Mesothelial cell of epicardium (in vitro differentiated cells): ENCODE measurements around the gene RASSF3. TPM values are rescaled to one million over a fixed set of nuclear protein-coding genes. Genes with fewer than 3 reads are reported as not detected.

ENCODE experiments used
- DNase-seq, 2 experiments: peaks; one replicate each; pipeline ENCODE4 v3.0.0; 2021; ENCODE audit warnings: low spot score in 2 of 2; ENCODE audit not compliant: unreplicated experiment in 2 of 2
- H3K27ac Mint-ChIP-seq: 2 replicates; pipeline ENCODE4 v1.8.0; 2021; ENCODE audit warnings: mixed read lengths
- H3K27me3 Mint-ChIP-seq: 2 replicates; pipeline ENCODE4 v1.8.0; 2021; ENCODE audit warnings: low read depth, mixed read lengths
- H3K36me3 Mint-ChIP-seq: 2 replicates; pipeline ENCODE4 v1.8.0; 2021; ENCODE audit warnings: mixed read lengths
- H3K4me1 Mint-ChIP-seq: 2 replicates; pipeline ENCODE4 v1.8.0; 2021; ENCODE audit warnings: mixed read lengths
- H3K4me3 Mint-ChIP-seq: 2 replicates; pipeline ENCODE4 v1.8.0; 2021; ENCODE audit warnings: mild to moderate bottlenecking, moderate library complexity, mixed read lengths
- H3K9me3 Mint-ChIP-seq: 2 replicates; pipeline ENCODE4 v1.8.0; 2021; ENCODE audit warnings: mixed read lengths
- total RNA-seq: library from RNA; stranded (reverse); gene quantifications from 3 replicates; pipeline ENCODE4 v1.2.1, GENCODE V29; 2021
- TF ChIP-seq, protein P1 (sequence below): fragments of 200-600 bp; sonication (generic); IDR thresholded peaks from one replicate; pipeline ENCODE4 v1.5.0; 2021; ENCODE audit warnings: antibody characterized with exemption; ENCODE audit not compliant: unreplicated experiment

Gene RASSF3
- total RNA-seq, 1 donor from 2014 or later: 16.3 TPM

- H3K36me3 Mint-ChIP-seq: peaks cover 44% of the 10 kb centered on the region
- TF ChIP-seq, protein P1, sequence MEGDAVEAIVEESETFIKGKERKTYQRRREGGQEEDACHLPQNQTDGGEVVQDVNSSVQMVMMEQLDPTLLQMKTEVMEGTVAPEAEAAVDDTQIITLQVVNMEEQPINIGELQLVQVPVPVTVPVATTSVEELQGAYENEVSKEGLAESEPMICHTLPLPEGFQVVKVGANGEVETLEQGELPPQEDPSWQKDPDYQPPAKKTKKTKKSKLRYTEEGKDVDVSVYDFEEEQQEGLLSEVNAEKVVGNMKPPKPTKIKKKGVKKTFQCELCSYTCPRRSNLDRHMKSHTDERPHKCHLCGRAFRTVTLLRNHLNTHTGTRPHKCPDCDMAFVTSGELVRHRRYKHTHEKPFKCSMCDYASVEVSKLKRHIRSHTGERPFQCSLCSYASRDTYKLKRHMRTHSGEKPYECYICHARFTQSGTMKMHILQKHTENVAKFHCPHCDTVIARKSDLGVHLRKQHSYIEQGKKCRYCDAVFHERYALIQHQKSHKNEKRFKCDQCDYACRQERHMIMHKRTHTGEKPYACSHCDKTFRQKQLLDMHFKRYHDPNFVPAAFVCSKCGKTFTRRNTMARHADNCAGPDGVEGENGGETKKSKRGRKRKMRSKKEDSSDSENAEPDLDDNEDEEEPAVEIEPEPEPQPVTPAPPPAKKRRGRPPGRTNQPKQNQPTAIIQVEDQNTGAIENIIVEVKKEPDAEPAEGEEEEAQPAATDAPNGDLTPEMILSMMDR: no peak
- peaks cover 7% of the 10 kb centered on the region for H3K4me1 Mint-ChIP-seq
- no peaks in the 10 kb centered on the region for H3K9me3 Mint-ChIP-seq
- peak overlapping the region; percentile 24 for H3K27ac Mint-ChIP-seq
- H3K27me3 Mint-ChIP-seq: no peaks in the 10 kb centered on the region
- H3K4me3 Mint-ChIP-seq: no peak overlapping the region
- DNase-seq: no peak
Measured at GRCh38 chr12:64729909-64730587, 119.8 kb downstream of the RASSF3 start.

GRCh38 chr12:64730588-64730969, 120.3 kb downstream of the RASSF3 start:
- peaks cover 7% of the 10 kb centered on the region for H3K4me1 Mint-ChIP-seq
- peaks cover 43% of the 10 kb centered on the region for H3K36me3 Mint-ChIP-seq
- H3K4me3 Mint-ChIP-seq: no peak overlapping the region
- TF ChIP-seq, protein P1: no peak
- H3K27me3 Mint-ChIP-seq: no peaks in the 10 kb centered on the region
- H3K9me3 Mint-ChIP-seq: no peaks in the 10 kb centered on the region
- no peak for DNase-seq
- peak overlapping the region; percentile 8 for H3K27ac Mint-ChIP-seq

- Mint-ChIP-seq H3K4me1 (peaks cover 7% of the 10 kb centered on the region), H3K36me3 (peaks cover 44% of the 10 kb centered on the region)
Measured at GRCh38 chr12:64731683-64732082, 121.4 kb downstream of the RASSF3 start.

GRCh38 chr12:64733857-64734256, 123.6 kb downstream of the RASSF3 start:
- Mint-ChIP-seq H3K4me1 (peaks cover 7% of the 10 kb centered on the region), H3K9me3 (no peaks in the 10 kb centered on the region), H3K36me3 (peaks cover 48% of the 10 kb centered on the region), H3K27me3 (no peaks in the 10 kb centered on the region), H3K4me3 (no peak overlapping the region), H3K27ac (no peak overlapping the region)
- TF ChIP-seq, protein P1: no peak
- no peak for DNase-seq

More at GRCh38 chr12:64731683-64732082, 121.4 kb downstream of the RASSF3 start:
- no peak overlapping the region for H3K4me3 Mint-ChIP-seq
- H3K27ac Mint-ChIP-seq: no peak overlapping the region
- no peaks in the 10 kb centered on the region for H3K27me3 Mint-ChIP-seq
- no peaks in the 10 kb centered on the region for H3K9me3 Mint-ChIP-seq
- TF ChIP-seq, protein P1: no peak
- DNase-seq: no peak

- Mint-ChIP-seq H3K9me3 (no peaks in the 10 kb centered on the region), H3K27ac (no peak overlapping the region), H3K4me3 (no peak overlapping the region), H3K36me3 (peaks cover 59% of the 10 kb centered on the region), H3K4me1 (peaks cover 1% of the 10 kb centered on the region), H3K27me3 (no peaks in the 10 kb centered on the region)
- TF ChIP-seq, protein P1: no peak
- no peak for DNase-seq
Measured at GRCh38 chr12:64735442-64735841, 125.1 kb downstream of the RASSF3 start.
